ENCODE data around the gene GDPD4.

GDPD4 gene

DNA sequence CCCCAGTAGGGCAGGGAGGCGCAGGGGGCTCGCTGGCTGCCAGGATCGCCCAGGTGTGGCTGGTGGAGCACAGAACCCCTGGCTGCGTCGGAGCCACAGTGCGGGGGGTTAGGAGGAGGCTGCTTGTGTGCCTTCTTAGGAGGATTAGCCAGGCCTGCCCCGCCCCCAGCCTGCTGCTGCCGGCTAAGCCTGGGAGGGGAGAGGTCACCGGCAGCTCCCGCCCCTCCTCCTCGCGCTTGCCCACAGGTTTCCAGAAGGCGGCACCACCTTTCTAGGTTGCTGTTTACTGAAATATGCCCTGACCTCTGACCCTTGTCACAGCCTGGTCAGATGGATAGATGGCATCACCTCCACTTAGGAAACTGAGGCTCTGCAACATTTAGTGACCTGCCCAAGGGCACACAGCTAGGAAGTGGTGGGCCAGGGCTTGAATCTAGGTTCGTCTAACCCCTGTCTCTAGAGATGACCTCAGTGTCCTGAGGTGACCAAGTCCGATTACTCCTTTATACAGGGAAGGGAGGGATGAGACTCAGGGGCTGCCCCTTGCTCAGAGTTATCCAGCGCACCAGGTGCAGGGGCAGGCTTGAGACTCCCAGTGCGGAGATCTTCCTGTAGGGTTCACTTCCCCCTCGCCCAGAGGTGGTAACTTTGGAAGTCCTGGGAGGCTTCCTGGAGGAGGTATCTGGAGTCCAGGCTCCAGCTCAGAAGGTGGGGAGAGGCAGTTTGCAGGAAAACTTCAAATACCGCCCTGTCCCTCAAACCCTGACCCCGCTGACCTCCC lies 129.4 kb downstream of the GDPD4 start:
- no peak for DNase-seq

DNA sequence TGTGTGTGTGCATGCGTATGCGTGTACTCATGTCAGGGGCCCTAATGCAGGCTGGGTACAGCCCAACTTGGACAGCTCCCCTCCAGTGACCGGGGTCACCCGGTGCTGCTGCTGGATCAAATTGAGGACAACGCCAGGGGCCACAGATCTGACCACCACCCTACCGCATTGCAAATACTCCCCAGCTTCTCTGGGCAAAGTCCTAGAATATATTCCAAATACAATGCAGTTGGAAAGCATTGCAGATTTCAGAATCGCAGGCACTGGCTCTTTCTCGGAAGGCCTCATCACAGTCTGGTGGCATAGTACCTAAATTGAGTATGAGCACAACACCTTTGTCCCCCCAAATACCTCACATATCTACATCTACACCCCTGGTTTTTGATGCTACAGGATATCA lies 130.2 kb downstream of the GDPD4 start:
- no peak for DNase-seq

DNA sequence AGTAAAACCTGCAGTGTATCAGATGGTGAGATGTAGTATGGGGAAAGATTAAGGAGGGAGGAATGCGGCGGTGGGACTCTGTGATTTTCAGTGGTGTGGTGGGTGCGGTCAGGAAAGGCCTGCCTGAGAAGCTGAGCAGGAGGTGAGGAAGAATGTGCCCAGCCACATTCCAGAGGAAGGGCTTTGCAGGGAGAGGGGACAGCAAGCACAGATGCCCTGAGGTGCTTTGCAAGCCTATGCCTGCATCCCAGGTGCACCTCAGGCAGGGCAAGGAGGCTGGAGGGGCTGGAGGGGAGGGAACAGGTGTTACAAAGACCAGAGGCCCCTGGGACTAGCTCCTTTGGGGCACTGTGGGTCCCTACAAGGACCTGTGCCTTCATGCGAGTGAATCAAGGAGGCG lies 131.4 kb downstream of the GDPD4 start:
- DNase-seq = no peak

- no peak for DNase-seq
Measured at GRCh38 chr11:77167791-77168190, 133.7 kb downstream of the GDPD4 start.

GRCh38 chr11:77167111-77167626 lies 134.3 kb downstream of the GDPD4 start:
- no peak for DNase-seq
